ENCODE measurements around the gene OPTN.

DNA sequence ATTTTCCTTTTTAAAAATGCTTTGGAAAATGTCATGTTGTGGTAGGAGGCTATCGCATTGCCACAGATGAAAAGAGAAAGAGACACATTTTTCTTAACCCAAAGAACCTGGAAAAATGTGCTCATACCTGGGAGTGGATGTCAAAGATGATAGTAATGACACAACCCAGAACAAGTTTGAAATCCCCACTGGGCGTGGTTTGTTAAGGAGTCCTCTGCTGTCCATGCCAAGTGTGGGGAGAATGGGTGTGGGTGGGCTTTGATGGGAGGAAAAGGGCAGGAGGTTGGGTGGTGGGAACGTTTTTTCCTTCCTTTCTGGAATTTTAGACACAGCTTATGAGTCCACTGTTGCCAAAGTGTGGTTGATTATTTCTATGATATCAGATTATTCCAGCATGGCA, 10.9 kb downstream of the OPTN start:
- TF ChIP-seq, protein P1, sequence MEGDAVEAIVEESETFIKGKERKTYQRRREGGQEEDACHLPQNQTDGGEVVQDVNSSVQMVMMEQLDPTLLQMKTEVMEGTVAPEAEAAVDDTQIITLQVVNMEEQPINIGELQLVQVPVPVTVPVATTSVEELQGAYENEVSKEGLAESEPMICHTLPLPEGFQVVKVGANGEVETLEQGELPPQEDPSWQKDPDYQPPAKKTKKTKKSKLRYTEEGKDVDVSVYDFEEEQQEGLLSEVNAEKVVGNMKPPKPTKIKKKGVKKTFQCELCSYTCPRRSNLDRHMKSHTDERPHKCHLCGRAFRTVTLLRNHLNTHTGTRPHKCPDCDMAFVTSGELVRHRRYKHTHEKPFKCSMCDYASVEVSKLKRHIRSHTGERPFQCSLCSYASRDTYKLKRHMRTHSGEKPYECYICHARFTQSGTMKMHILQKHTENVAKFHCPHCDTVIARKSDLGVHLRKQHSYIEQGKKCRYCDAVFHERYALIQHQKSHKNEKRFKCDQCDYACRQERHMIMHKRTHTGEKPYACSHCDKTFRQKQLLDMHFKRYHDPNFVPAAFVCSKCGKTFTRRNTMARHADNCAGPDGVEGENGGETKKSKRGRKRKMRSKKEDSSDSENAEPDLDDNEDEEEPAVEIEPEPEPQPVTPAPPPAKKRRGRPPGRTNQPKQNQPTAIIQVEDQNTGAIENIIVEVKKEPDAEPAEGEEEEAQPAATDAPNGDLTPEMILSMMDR (IDR thresholded peaks at IDR 0.05): no peak
- no peak for TF ChIP-seq POLR2A (IDR thresholded peaks at IDR 0.05)

All from vagina (tissue), 2 donors.